HEK293 (cell line): ENCODE results near the gene DCUN1D4.

Experiments
- CTCF ChIA-PET: fragments of 350-600 bp; formaldehyde crosslinking; extraction: SDS; loops from one replicate; lab custom pipeline; 2021; ENCODE audit warnings: antibody characterized with exemption; lab: Yijun Ruan, JAX
- POLR2A ChIA-PET: fragments of 300-600 bp; formaldehyde crosslinking; extraction: SDS; loops from one replicate; lab custom pipeline; 2020; ENCODE audit warnings: antibody characterized with exemption, inconsistent platforms; lab: Yijun Ruan, JAX
- H3K27ac ChIP-seq: fragments of 200-500 bp; sonication (Bioruptor generic); 2 replicates; pipeline ENCODE4 v1.5.1; 2014; ENCODE audit warnings: low read depth, low read length, control low read depth, inconsistent platforms; ENCODE audit errors: extremely low read depth
- H3K36me3 ChIP-seq, 2 experiments: fragments of 200-500 bp in 1 of 2; sonication (Bioruptor generic) in 1 of 2; 1 replicate in 1 of 2; 2 replicates in 1 of 2; pipeline ENCODE4 v1.5.1; 2014 to 2017; ENCODE audit warnings: inconsistent platforms in 2 of 2, low read length in 2 of 2; ENCODE audit not compliant: control insufficient read depth in 2 of 2, insufficient read depth in 1 of 2
- H3K4me1 ChIP-seq: fragments of 200-500 bp; sonication (Bioruptor generic); 2 replicates; pipeline ENCODE4 v1.5.1; 2014; ENCODE audit warnings: mild to moderate bottlenecking, low read length, inconsistent platforms; ENCODE audit not compliant: control insufficient read depth, insufficient read depth
- H3K4me3 ChIP-seq: 2 replicates; pipeline ENCODE4 v1.5.1; 2011; ENCODE audit warnings: low read depth, mild to moderate bottlenecking, control low read depth, low read length, moderate library complexity
- H3K9me3 ChIP-seq: fragments of 200-500 bp; sonication (Bioruptor generic); 2 replicates; pipeline ENCODE4 v1.5.1; 2014; ENCODE audit warnings: low read depth, low read length, inconsistent platforms; ENCODE audit not compliant: control insufficient read depth, insufficient read depth
- HOXC10 ChIP-seq: sonication (generic); formaldehyde crosslinking; IDR thresholded peaks from 2 replicates; pipeline ENCODE4 v1.8.1; 2023; ENCODE audit warnings: mild to moderate bottlenecking, missing genetic modification reagents
- ZBTB17 ChIP-seq: fragments of 450-650 bp; formaldehyde crosslinking; IDR thresholded peaks from 2 replicates; pipeline ENCODE4 v1.5.1; 2016; ENCODE audit warnings: missing biosample characterization, missing genetic modification characterization
- ZFP3 ChIP-seq: fragments of 450-650 bp; formaldehyde crosslinking; IDR thresholded peaks from 2 replicates; pipeline ENCODE4 v1.5.1; 2016; ENCODE audit warnings: low read depth, missing biosample characterization, missing genetic modification characterization
- ZFP37 ChIP-seq: fragments of 450-650 bp; formaldehyde crosslinking; IDR thresholded peaks from 2 replicates; pipeline ENCODE4 v1.5.1; 2016; ENCODE audit warnings: missing biosample characterization, missing genetic modification characterization
- ZNF10 ChIP-seq: fragments of 450-650 bp; formaldehyde crosslinking; IDR thresholded peaks from 2 replicates; pipeline ENCODE4 v1.5.1; 2017; ENCODE audit warnings: missing biosample characterization, missing genetic modification characterization
- ZNF169 ChIP-seq: fragments of 450-650 bp; formaldehyde crosslinking; IDR thresholded peaks from 2 replicates; pipeline ENCODE4 v1.5.1; 2016; ENCODE audit warnings: missing biosample characterization, missing genetic modification characterization
- ZNF223 ChIP-seq: fragments of 450-650 bp; formaldehyde crosslinking; IDR thresholded peaks from 2 replicates; pipeline ENCODE4 v1.5.1; 2016; ENCODE audit warnings: missing biosample characterization, missing genetic modification characterization
- ZNF571 ChIP-seq: fragments of 450-650 bp; formaldehyde crosslinking; IDR thresholded peaks from 2 replicates; pipeline ENCODE4 v1.5.0; 2017; ENCODE audit warnings: missing biosample characterization, missing genetic modification characterization
- ZNF629 ChIP-seq: fragments of 450-650 bp; formaldehyde crosslinking; IDR thresholded peaks from 2 replicates; pipeline ENCODE4 v1.5.1; 2017; ENCODE audit warnings: missing biosample characterization, missing genetic modification characterization
- ZNF654 ChIP-seq: fragments of 450-650 bp; formaldehyde crosslinking; IDR thresholded peaks from 2 replicates; pipeline ENCODE4 v1.5.1; 2016; ENCODE audit warnings: low read depth, missing biosample characterization, missing genetic modification characterization
- ZNF670 ChIP-seq: fragments of 450-650 bp; formaldehyde crosslinking; IDR thresholded peaks from 2 replicates; pipeline ENCODE4 v1.5.1; 2016; ENCODE audit warnings: missing biosample characterization, missing genetic modification characterization, low read depth
- ZNF830 ChIP-seq: fragments of 450-650 bp; IDR thresholded peaks from 2 replicates; pipeline ENCODE4 v1.5.0; 2018; ENCODE audit warnings: missing biosample characterization, missing genetic modification characterization, low read depth, mild to moderate bottlenecking, moderate library complexity
- TF ChIP-seq, protein P1 (sequence below): fragments of 450-650 bp; formaldehyde crosslinking; IDR thresholded peaks from 2 replicates; pipeline ENCODE4 v1.5.1; 2016; ENCODE audit warnings: missing biosample characterization, missing genetic modification characterization
- TF ChIP-seq, protein P2 (sequence below): fragments of 450-650 bp; formaldehyde crosslinking; IDR thresholded peaks from 2 replicates; pipeline ENCODE4 v1.5.1; 2017; ENCODE audit warnings: missing biosample characterization, missing genetic modification characterization
- TF ChIP-seq, protein P3 (sequence below): fragments of 450-650 bp; formaldehyde crosslinking; IDR thresholded peaks from 2 replicates; pipeline ENCODE4 v1.5.1; 2016; ENCODE audit warnings: missing biosample characterization, missing genetic modification characterization
- TF ChIP-seq, protein P4 (sequence below): fragments of 450-650 bp; formaldehyde crosslinking; IDR thresholded peaks from 2 replicates; pipeline ENCODE4; 2016; ENCODE audit warnings: missing biosample characterization, missing genetic modification characterization
- TF ChIP-seq, protein P5 (sequence below): sonication (generic); formaldehyde crosslinking; IDR thresholded peaks from 2 replicates; pipeline ENCODE4 v1.8.1; 2022; ENCODE audit warnings: mild to moderate bottlenecking, moderate library complexity, missing genetic modification reagents

The DCUN1D4 gene

DNA sequence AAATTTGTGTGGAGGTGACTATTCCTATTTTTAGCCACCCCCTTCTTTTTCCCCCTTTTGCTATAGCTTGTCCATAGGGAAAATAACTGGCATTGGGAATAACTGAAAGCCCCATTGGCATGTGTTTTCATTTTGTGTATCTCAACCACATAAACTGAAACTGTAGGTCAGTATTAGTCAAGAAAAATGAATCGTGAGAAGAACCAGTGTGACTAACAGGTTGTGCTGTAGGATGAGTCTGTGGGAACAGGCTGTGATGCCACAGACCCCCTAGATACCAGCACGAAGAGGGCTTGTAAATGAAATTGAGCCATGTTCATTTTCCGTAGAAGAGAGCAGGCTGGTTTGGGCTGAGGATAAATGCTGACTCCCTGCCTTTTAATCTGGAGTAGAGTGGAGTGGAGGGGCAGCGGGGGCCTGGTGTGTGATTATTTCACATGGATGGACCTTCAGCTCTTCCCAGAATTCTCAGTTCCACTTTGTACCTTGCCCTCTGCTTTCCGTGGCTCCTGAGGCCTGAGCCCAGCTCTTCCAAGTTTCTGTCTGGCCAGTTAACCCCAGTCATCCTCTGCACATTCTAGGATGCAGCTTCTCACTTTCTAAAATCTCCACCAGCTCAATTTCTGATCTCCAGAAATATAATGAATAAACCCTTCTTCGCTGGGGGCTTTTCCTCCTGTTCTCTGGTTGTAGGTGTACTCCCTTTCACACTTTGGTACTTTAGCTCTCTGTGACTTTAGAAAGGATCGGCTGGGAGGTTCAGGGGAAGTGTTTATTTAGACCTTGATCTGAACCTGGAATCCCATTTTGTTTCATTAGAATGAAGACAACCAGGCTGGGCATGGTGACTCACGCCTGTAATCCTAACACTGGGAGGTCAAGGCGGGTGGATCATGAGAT is 37.3 kb downstream of the DCUN1D4 start:
- Histone ChIP-seq H3K4me3 (no peak overlapping the region), H3K27ac (no peak overlapping the region), H3K36me3 (peaks cover 7 to 78% of the 10 kb centered on the region in 2 experiments; a peak in 1 of 3 replicates), H3K9me3 (no peaks in the 10 kb centered on the region), H3K4me1 (no peaks in the 10 kb centered on the region)
- TF ChIP-seq, protein P1, sequence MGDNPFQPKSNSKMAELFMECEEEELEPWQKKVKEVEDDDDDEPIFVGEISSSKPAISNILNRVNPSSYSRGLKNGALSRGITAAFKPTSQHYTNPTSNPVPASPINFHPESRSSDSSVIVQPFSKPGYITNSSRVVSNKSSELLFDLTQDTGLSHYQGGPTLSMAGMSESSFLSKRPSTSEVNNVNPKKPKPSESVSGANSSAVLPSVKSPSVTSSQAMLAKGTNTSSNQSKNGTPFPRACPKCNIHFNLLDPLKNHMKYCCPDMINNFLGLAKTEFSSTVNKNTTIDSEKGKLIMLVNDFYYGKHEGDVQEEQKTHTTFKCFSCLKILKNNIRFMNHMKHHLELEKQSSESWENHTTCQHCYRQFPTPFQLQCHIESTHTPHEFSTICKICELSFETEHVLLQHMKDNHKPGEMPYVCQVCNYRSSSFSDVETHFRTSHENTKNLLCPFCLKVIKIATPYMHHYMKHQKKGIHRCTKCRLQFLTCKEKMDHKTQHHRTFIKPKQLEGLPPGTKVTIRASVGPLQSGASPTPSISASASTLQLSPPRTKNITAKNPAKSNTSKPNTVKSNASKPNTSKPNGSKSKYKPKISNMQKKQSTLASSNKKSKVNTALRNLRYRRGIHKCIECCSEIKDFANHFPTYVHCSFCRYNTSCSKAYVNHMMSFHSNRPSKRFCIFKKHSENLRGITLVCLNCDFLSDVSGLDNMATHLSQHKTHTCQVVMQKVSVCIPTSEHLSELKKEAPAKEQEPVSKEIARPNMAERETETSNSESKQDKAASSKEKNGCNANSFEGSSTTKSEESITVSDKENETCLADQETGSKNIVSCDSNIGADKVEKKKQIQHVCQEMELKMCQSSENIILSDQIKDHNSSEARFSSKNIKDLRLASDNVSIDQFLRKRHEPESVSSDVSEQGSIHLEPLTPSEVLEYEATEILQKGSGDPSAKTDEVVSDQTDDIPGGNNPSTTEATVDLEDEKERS (tag by site-specific recombination): no peak
- TF ChIP-seq, protein P2, sequence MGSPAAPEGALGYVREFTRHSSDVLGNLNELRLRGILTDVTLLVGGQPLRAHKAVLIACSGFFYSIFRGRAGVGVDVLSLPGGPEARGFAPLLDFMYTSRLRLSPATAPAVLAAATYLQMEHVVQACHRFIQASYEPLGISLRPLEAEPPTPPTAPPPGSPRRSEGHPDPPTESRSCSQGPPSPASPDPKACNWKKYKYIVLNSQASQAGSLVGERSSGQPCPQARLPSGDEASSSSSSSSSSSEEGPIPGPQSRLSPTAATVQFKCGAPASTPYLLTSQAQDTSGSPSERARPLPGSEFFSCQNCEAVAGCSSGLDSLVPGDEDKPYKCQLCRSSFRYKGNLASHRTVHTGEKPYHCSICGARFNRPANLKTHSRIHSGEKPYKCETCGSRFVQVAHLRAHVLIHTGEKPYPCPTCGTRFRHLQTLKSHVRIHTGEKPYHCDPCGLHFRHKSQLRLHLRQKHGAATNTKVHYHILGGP: no peak
- TF ChIP-seq, protein P3, sequence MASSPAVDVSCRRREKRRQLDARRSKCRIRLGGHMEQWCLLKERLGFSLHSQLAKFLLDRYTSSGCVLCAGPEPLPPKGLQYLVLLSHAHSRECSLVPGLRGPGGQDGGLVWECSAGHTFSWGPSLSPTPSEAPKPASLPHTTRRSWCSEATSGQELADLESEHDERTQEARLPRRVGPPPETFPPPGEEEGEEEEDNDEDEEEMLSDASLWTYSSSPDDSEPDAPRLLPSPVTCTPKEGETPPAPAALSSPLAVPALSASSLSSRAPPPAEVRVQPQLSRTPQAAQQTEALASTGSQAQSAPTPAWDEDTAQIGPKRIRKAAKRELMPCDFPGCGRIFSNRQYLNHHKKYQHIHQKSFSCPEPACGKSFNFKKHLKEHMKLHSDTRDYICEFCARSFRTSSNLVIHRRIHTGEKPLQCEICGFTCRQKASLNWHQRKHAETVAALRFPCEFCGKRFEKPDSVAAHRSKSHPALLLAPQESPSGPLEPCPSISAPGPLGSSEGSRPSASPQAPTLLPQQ (tag by site-specific recombination): no peak
- TF ChIP-seq ZNF10: no peak
- TF ChIP-seq ZNF169 (tag by site-specific recombination): no peak
- POLR2A ChIA-PET: no interaction called here
- CTCF ChIA-PET: no interaction called here

DNA sequence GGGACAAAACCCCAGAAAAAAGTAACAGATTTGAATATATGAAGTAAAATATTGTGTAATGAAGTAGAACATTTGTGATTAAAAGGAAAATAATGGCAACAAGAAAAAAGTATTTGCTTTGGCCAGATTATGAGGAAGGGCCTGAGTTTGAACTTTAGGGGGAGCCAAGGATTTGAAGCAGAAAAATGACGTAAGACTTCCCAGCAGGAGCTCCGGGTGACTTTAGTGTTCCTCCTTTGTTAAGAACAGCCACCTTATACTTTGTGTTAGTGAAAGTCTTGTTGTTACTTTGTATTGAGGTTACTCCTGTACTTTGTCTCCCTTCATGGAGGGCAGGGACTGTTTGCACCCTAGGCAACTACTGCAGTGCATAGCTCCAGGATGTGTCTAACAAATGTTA is 41.1 kb downstream of the DCUN1D4 start:
- peaks cover 15 to 75% of the 10 kb centered on the region in 2 experiments; a peak in 2 of 3 replicates for H3K36me3 ChIP-seq
- CTCF ChIA-PET: no interaction called here
- POLR2A ChIA-PET: no interaction called here

DNA sequence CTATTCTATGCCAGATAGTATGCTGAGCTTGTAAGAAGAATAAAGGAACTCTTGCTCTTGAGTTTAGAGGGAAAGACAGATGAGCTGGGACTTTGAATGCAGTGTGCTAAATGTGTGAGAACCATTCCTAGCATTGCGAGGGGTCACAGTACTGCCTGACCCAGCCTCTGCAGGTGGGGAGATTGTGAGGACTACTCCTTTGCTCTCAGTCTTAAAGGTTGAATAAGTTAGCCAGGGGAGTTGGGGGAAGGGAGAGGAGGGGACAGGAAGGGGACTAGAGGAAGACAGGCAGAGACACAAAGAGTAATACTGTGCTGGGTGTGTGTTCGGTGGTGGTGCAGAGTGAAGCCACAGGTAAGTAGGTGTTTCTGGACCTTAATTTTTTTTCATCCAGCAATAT is 41.7 kb downstream of the DCUN1D4 start:
- Histone ChIP-seq H3K9me3 (no peaks in the 10 kb centered on the region), H3K4me3 (no peak overlapping the region), H3K27ac (no peak overlapping the region), H3K4me1 (no peaks in the 10 kb centered on the region), H3K36me3 (peaks cover 15 to 79% of the 10 kb centered on the region in 2 experiments; a peak in 2 of 3 replicates)
- ChIA-PET CTCF (interaction anchor here (1.6 kb wide), 1 partner anchor 15 kb away, joined by 3 read pairs; no protein-coding TSS in a partner anchor), POLR2A (no interaction called here)
- TF ChIP-seq ZBTB17 (tag by site-specific recombination): no peak
- no peak for TF ChIP-seq ZNF223

More for the DNA sequence above, 41.1 kb downstream of the DCUN1D4 start:
- H3K4me3 ChIP-seq: no peak overlapping the region
- no peaks in the 10 kb centered on the region for H3K9me3 ChIP-seq
- TF ChIP-seq ZNF654 (tag by site-specific recombination) (no peak), HOXC10 (CRISPR knock-in tag) (no peak), ZFP3 (tag by site-specific recombination) (no peak), ZNF670 (tag by site-specific recombination) (no peak), ZFP37 (no peak), ZNF629 (tag by site-specific recombination) (no peak), ZNF571 (tag by site-specific recombination) (no peak), ZNF830 (tag by site-specific recombination) (no peak)
- TF ChIP-seq, protein P4, sequence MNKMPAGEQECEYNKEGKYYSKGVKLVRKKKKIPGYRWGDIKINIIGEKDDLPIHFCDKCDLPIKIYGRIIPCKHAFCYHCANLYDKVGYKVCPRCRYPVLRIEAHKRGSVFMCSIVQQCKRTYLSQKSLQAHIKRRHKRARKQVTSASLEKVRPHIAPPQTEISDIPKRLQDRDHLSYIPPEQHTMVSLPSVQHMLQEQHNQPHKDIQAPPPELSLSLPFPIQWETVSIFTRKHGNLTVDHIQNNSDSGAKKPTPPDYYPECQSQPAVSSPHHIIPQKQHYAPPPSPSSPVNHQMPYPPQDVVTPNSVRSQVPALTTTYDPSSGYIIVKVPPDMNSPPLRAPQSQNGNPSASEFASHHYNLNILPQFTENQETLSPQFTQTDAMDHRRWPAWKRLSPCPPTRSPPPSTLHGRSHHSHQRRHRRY: no peak
- TF ChIP-seq, protein P5, sequence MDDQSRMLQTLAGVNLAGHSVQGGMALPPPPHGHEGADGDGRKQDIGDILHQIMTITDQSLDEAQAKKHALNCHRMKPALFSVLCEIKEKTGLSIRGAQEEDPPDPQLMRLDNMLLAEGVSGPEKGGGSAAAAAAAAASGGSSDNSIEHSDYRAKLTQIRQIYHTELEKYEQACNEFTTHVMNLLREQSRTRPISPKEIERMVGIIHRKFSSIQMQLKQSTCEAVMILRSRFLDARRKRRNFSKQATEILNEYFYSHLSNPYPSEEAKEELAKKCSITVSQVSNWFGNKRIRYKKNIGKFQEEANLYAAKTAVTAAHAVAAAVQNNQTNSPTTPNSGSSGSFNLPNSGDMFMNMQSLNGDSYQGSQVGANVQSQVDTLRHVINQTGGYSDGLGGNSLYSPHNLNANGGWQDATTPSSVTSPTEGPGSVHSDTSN: no peak
- TF ChIP-seq, all 188 proteins: peak for 0
- H3K27ac ChIP-seq: no peak overlapping the region
- no peaks in the 10 kb centered on the region for H3K4me1 ChIP-seq
